HCT116 (cell line): Measurements from ENCODE around the gene MAGEC3. TPM values are rescaled to one million over a fixed set of nuclear protein-coding genes. Genes with fewer than 3 reads are reported as not detected.

Experiments
- ATAC-seq: fragments of 200-7000 bp; cut with Tn5 transposase; 2 replicates; pipeline ENCODE4 v1.9.1; 2020; ENCODE audit warnings: mild to moderate bottlenecking, moderate library complexity
- BruUV-seq: library from RNA; stranded (reverse); fragments of 400-500 nt; replicated peaks from 2 replicates; lab custom pipeline; 2021; lab: Mats Ljungman, UMichigan
- CTCF ChIA-PET: fragments of 300-600 bp; sonication (Branson Sonifier 250); formaldehyde crosslinking; loops from one replicate; lab custom pipeline; 2021; ENCODE audit warnings: antibody characterized with exemption; lab: Charles Lee
- POLR2A ChIA-PET: fragments of 300-600, 350-600 bp; sonication (Branson Sonifier 250); formaldehyde crosslinking; loops from one replicate; lab custom pipeline; 2021; ENCODE audit warnings: antibody characterized with exemption; lab: Charles Lee
- RAD21 ChIA-PET, 2 experiments: fragments of 300-600 bp; sonication (Branson Sonifier 250); formaldehyde crosslinking; loops; one replicate each; lab custom pipeline; 2023; ENCODE audit warnings: low total read pairs in 2 of 2; ENCODE audit not compliant: uncharacterized antibody in 2 of 2, unreplicated experiment in 2 of 2, low non-redundant PET in 1 of 2; lab: Charles Lee
- DNase-seq: peaks from one replicate; pipeline ENCODE4 v3.0.0-alpha.2; 2010; ENCODE audit warnings: low read depth, low spot score
- H2AFZ ChIP-seq: fragments of 200-600 bp; shearing (Covaris generic), sonication (generic); 2 replicates; pipeline ENCODE4 v1.6.1; 2017; ENCODE audit warnings: low read depth, mixed run types, mixed read lengths, antibody characterized with exemption, low read length; ENCODE audit not compliant: poor library complexity, severe bottlenecking
- H3K27ac ChIP-seq: 2 replicates; pipeline ENCODE4 v1.5.1; 2012; ENCODE audit warnings: low read depth, low read length
- H3K27me3 ChIP-seq: fragments of 200-600 bp; sonication (generic); 2 replicates; pipeline ENCODE4 v1.6.1; 2016; ENCODE audit warnings: mixed run types, low read length, mixed read lengths; ENCODE audit not compliant: insufficient read depth
- H3K36me3 ChIP-seq, 2 experiments: fragments of 200-500 bp in 1 of 2; fragments of 200-600 bp in 1 of 2; sonication (Bioruptor generic) in 1 of 2; sonication (generic) in 1 of 2; 2 replicates each; pipeline versions ENCODE4 v1.5.1 to v1.6.1; 2014 to 2016; ENCODE audit warnings: low read length in 2 of 2, inconsistent platforms in 1 of 2, mixed read lengths in 1 of 2, mixed run types in 1 of 2; ENCODE audit not compliant: insufficient read depth in 2 of 2, control insufficient read depth in 1 of 2
- H3K4me1 ChIP-seq, 2 experiments: fragments of 200-600 bp in 1 of 2; sonication (generic) in 1 of 2; 2 replicates each; pipeline versions ENCODE4 v1.5.1 to v1.6.1; 2012 to 2017; ENCODE audit warnings: low read length in 2 of 2, inconsistent platforms in 1 of 2, mild to moderate bottlenecking in 1 of 2, mixed read lengths in 1 of 2, mixed run types in 1 of 2, moderate library complexity in 1 of 2; ENCODE audit not compliant: insufficient read depth in 2 of 2, control insufficient read depth in 1 of 2
- H3K4me2 ChIP-seq: fragments of 200-600 bp; sonication (generic); 2 replicates; pipeline ENCODE4 v1.6.1; 2017; ENCODE audit warnings: mixed run types, low read length, mixed read lengths
- H3K4me3 ChIP-seq, 2 experiments: fragments of 200-600 bp in 1 of 2; sonication (generic) in 1 of 2; replicated peaks in 1 of 2; 2 replicates each; pipeline ENCODE4 v1.5.1; 2011 to 2016; ENCODE audit warnings: low read length in 2 of 2, control low read depth in 1 of 2, low read depth in 1 of 2, mild to moderate bottlenecking in 1 of 2, mixed read lengths in 1 of 2, mixed run types in 1 of 2
- H3K79me2 ChIP-seq: fragments of 200-600 bp; sonication (generic); 2 replicates; pipeline ENCODE4 v1.6.1; 2017; ENCODE audit warnings: mild to moderate bottlenecking, mixed run types, low read length, moderate library complexity, mixed read lengths; ENCODE audit not compliant: insufficient read depth
- H3K9ac ChIP-seq: fragments of 200-600 bp; sonication (generic); 2 replicates; pipeline ENCODE4 v1.6.1; 2016; ENCODE audit warnings: low read length, mixed read lengths
- H3K9me2 ChIP-seq: fragments of 200-600 bp; sonication (generic), shearing (Covaris generic); 2 replicates; pipeline ENCODE4 v1.6.1; 2017; ENCODE audit warnings: mixed run types, mild to moderate bottlenecking, moderate library complexity; ENCODE audit not compliant: insufficient read depth
- H3K9me3 ChIP-seq, 2 experiments: fragments of 200-500 bp in 1 of 2; fragments of 200-600 bp in 1 of 2; sonication (Bioruptor generic) in 1 of 2; sonication (generic) in 1 of 2; 2 replicates each; pipeline ENCODE4 v1.6.1; 2014 to 2017; ENCODE audit warnings: low read length in 2 of 2, mixed read lengths in 2 of 2, inconsistent platforms in 1 of 2, low read depth in 1 of 2, mild to moderate bottlenecking in 1 of 2, mixed run types in 1 of 2, moderate library complexity in 1 of 2; ENCODE audit not compliant: control insufficient read depth in 1 of 2, insufficient read depth in 1 of 2
- H4K20me1 ChIP-seq: fragments of 200-600 bp; sonication (generic), shearing (Covaris generic); 2 replicates; pipeline ENCODE4 v1.6.1; 2017; ENCODE audit warnings: mixed run types, mild to moderate bottlenecking, moderate library complexity; ENCODE audit not compliant: insufficient read depth
- EGR1 ChIP-seq: IDR thresholded peaks from 2 replicates; pipeline ENCODE4 v1.6.1; 2012; ENCODE audit warnings: low read depth
- ELF1 ChIP-seq: IDR thresholded peaks from 2 replicates; pipeline ENCODE4 v1.6.1; 2012; ENCODE audit warnings: low read depth, borderline replicate concordance
- EZH2 ChIP-seq: fragments of 200-600 bp; sonication (generic); IDR thresholded peaks from 2 replicates; pipeline ENCODE4 v1.6.1; 2017; ENCODE audit warnings: antibody characterized with exemption, mixed run types
- EZH2phosphoT487 ChIP-seq: fragments of 200-600 bp; IDR thresholded peaks from 2 replicates; pipeline ENCODE4 v1.6.1; 2018; ENCODE audit warnings: antibody characterized with exemption, borderline replicate concordance
- FOSL1 ChIP-seq: IDR thresholded peaks from 2 replicates; pipeline ENCODE4 v1.6.1; 2012; ENCODE audit warnings: low read depth
- JUND ChIP-seq: IDR thresholded peaks from 2 replicates; pipeline ENCODE4 v1.6.1; 2012
- RAD21 ChIP-seq: IDR thresholded peaks from 2 replicates; pipeline ENCODE4 v1.6.1; 2012; ENCODE audit warnings: low read depth, mild to moderate bottlenecking
- SP1 ChIP-seq: IDR thresholded peaks from 2 replicates; pipeline ENCODE4 v1.6.1; 2012; ENCODE audit warnings: low read depth
- TCF7L2 ChIP-seq: IDR thresholded peaks from 2 replicates; pipeline ENCODE4 v1.7.0; 2011; ENCODE audit warnings: borderline replicate concordance, inconsistent platforms; ENCODE audit not compliant: insufficient read depth, insufficient read length; ENCODE audit errors: extremely low read depth
- ZFX ChIP-seq: fragments of 450-650 bp; IDR thresholded peaks from 2 replicates; pipeline ENCODE4 v1.6.1; 2017
- ZNF274 ChIP-seq: fragments of 200-500 bp; sonication (Bioruptor generic); IDR thresholded peaks from 2 replicates; pipeline ENCODE4 v1.6.1; 2014; ENCODE audit warnings: mild to moderate bottlenecking, low read depth, low read length, inconsistent platforms
- intact Hi-C: fragments of 100-400 bp; cut with micrococcal nuclease; formaldehyde crosslinking; loops from 2 replicates; pipeline ENCODE4 v1.10.0; 2022
- total RNA-seq: library from RNA; stranded (reverse); gene quantifications from one replicate; pipeline ENCODE4 v1.2.1, GENCODE V29; 2021; ENCODE audit not compliant: unreplicated experiment
- TF ChIP-seq, protein P1 (sequence below), 3 experiments: fragments of 200-600 bp in 1 of 3; sonication (generic) in 1 of 3; IDR thresholded peaks in 2 of 3; conservative IDR thresholded peaks in 1 of 3; 2 replicates each; pipeline ENCODE4 v1.5.1; 2012 to 2017; ENCODE audit warnings: low read depth in 2 of 3, low read length in 2 of 3, antibody characterized with exemption in 1 of 3, borderline replicate concordance in 1 of 3, control low read depth in 1 of 3, mild to moderate bottlenecking in 1 of 3, mixed read lengths in 1 of 3, mixed run types in 1 of 3, moderate library complexity in 1 of 3; ENCODE audit not compliant: insufficient read depth in 1 of 3
- TF ChIP-seq, protein P2 (sequence below): IDR thresholded peaks from 2 replicates; pipeline ENCODE4 v1.6.1; 2012; ENCODE audit warnings: low read depth
- TF ChIP-seq, protein P3 (sequence below): IDR thresholded peaks from 2 replicates; pipeline ENCODE4 v1.6.1; 2012
- TF ChIP-seq, protein P4 (sequence below): IDR thresholded peaks from 2 replicates; pipeline ENCODE4 v1.6.1; 2012
- TF ChIP-seq, protein P5 (sequence below): IDR thresholded peaks from 2 replicates; pipeline ENCODE4 v1.6.1; 2011; ENCODE audit warnings: mild to moderate bottlenecking, low read length, moderate library complexity; ENCODE audit not compliant: insufficient replicate concordance; ENCODE audit errors: extremely low read depth

MAGEC3 gene
- total RNA-seq, 1 experiment from 2014 or later = not detected

DNA sequence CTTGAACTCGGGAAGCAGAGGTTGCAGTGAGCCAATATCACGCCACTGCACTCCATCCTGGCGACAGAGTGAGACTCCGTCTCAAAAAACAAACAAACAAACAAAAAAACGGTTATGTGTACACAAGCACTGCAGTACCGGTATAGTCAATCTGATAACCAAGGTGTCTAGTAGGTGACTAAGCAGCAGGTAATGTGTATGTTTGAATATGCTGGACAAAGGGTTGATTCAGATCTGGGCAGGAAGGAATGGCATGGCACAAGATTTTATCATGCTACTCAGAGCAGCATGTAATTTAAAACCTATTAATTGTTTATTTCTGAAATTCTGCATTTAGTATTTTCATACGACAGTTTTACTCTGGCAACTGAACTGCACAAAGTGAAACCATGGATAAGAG, 107.3 kb downstream of the MAGEC3 start (continued):
- TF ChIP-seq, protein P1, sequence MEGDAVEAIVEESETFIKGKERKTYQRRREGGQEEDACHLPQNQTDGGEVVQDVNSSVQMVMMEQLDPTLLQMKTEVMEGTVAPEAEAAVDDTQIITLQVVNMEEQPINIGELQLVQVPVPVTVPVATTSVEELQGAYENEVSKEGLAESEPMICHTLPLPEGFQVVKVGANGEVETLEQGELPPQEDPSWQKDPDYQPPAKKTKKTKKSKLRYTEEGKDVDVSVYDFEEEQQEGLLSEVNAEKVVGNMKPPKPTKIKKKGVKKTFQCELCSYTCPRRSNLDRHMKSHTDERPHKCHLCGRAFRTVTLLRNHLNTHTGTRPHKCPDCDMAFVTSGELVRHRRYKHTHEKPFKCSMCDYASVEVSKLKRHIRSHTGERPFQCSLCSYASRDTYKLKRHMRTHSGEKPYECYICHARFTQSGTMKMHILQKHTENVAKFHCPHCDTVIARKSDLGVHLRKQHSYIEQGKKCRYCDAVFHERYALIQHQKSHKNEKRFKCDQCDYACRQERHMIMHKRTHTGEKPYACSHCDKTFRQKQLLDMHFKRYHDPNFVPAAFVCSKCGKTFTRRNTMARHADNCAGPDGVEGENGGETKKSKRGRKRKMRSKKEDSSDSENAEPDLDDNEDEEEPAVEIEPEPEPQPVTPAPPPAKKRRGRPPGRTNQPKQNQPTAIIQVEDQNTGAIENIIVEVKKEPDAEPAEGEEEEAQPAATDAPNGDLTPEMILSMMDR (IDR thresholded peaks at IDR 0.05 in 2 of 3, conservative IDR thresholded peaks at IDR 0.05 in 1 of 3; ENCODE audit: borderline replicate concordance in 1 of 3, insufficient read depth in 1 of 3, low read depth in 2 of 3, low read length in 2 of 3) = no peak
- no peak for TF ChIP-seq EZH2
- no peak for TF ChIP-seq TCF7L2
- TF ChIP-seq EGR1 = no peak
- no peak for TF ChIP-seq ZFX
- TF ChIP-seq, protein P2, sequence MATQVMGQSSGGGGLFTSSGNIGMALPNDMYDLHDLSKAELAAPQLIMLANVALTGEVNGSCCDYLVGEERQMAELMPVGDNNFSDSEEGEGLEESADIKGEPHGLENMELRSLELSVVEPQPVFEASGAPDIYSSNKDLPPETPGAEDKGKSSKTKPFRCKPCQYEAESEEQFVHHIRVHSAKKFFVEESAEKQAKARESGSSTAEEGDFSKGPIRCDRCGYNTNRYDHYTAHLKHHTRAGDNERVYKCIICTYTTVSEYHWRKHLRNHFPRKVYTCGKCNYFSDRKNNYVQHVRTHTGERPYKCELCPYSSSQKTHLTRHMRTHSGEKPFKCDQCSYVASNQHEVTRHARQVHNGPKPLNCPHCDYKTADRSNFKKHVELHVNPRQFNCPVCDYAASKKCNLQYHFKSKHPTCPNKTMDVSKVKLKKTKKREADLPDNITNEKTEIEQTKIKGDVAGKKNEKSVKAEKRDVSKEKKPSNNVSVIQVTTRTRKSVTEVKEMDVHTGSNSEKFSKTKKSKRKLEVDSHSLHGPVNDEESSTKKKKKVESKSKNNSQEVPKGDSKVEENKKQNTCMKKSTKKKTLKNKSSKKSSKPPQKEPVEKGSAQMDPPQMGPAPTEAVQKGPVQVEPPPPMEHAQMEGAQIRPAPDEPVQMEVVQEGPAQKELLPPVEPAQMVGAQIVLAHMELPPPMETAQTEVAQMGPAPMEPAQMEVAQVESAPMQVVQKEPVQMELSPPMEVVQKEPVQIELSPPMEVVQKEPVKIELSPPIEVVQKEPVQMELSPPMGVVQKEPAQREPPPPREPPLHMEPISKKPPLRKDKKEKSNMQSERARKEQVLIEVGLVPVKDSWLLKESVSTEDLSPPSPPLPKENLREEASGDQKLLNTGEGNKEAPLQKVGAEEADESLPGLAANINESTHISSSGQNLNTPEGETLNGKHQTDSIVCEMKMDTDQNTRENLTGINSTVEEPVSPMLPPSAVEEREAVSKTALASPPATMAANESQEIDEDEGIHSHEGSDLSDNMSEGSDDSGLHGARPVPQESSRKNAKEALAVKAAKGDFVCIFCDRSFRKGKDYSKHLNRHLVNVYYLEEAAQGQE = no peak

DNA sequence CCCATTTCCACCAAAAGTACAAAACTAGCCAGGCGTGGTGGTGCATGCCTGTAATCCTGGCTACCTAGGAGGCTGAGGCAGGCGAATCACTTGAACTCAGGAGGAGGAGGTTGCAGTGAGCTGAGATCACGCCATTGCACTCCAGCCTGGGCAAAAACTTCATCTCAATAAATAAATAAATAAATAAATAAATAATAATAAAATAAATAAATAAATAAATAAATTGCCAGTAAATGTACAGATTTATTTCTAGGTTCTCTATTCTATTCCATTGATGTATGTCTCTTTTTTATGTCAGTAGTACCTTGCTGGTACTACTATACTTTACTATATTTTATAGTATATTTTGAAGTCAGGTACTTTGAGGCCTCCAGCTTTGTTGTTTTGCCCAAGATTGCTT, 109.2 kb downstream of the MAGEC3 start:
- Histone ChIP-seq H3K4me1 (no peaks in the 10 kb centered on the region), H3K27ac (no peak overlapping the region), H3K4me2 (no peak overlapping the region), H3K79me2 (no peaks in the 10 kb centered on the region), H3K36me3 (no peaks in the 10 kb centered on the region), H3K9me3 (no peaks in the 10 kb centered on the region), H3K9ac (no peak overlapping the region), H3K4me3 (no peak overlapping the region), H4K20me1 (no peaks in the 10 kb centered on the region), H2AFZ (no peak overlapping the region), H3K9me2 (no peaks in the 10 kb centered on the region), H3K27me3 (no peaks in the 10 kb centered on the region)
- TF ChIP-seq, protein P3, sequence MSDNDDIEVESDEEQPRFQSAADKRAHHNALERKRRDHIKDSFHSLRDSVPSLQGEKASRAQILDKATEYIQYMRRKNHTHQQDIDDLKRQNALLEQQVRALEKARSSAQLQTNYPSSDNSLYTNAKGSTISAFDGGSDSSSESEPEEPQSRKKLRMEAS = no peak
- TF ChIP-seq SP1 = no peak
- TF ChIP-seq RAD21 = no peak
- TF ChIP-seq, protein P4, sequence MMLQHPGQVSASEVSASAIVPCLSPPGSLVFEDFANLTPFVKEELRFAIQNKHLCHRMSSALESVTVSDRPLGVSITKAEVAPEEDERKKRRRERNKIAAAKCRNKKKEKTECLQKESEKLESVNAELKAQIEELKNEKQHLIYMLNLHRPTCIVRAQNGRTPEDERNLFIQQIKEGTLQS = no peak
- TF ChIP-seq JUND = no peak
- no peak for TF ChIP-seq EZH2
- TF ChIP-seq ZNF274 = no peak
- no peak for TF ChIP-seq FOSL1
- no peak for TF ChIP-seq EZH2phosphoT487
- no peak for TF ChIP-seq ELF1
- TF ChIP-seq, protein P5, sequence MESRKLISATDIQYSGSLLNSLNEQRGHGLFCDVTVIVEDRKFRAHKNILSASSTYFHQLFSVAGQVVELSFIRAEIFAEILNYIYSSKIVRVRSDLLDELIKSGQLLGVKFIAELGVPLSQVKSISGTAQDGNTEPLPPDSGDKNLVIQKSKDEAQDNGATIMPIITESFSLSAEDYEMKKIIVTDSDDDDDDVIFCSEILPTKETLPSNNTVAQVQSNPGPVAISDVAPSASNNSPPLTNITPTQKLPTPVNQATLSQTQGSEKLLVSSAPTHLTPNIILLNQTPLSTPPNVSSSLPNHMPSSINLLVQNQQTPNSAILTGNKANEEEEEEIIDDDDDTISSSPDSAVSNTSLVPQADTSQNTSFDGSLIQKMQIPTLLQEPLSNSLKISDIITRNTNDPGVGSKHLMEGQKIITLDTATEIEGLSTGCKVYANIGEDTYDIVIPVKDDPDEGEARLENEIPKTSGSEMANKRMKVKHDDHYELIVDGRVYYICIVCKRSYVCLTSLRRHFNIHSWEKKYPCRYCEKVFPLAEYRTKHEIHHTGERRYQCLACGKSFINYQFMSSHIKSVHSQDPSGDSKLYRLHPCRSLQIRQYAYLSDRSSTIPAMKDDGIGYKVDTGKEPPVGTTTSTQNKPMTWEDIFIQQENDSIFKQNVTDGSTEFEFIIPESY = no peak
- CTCF ChIA-PET = no interaction called here
- intact Hi-C loops = no loop called here
- ATAC-seq (no peak), DNase-seq (no peak)
- BruUV-seq = no TSS peak
- POLR2A ChIA-PET = no interaction called here
- RAD21 ChIA-PET = no interaction called here
